ENCODE measurements around the gene NAA60.
A peak's percentile ranks its signal among the peaks of the same experiment; 100 is the strongest.
"Not testable (repeated sequence)": the region's sequence is repeated elsewhere in the genome, so short reads cannot be mapped to it uniquely, and the experiment has no call there.

- peak; percentile 46 for TF ChIP-seq CTCF (conservative IDR thresholded peaks at IDR 0.05; ENCODE audit: low read length)
- TF ChIP-seq EZH2phosphoT487 (IDR thresholded peaks at IDR 0.05; ENCODE audit: borderline replicate concordance), result not testable (repeated sequence)
Observed at GRCh38 chr16:3527216-3527829, 83.8 kb downstream of the NAA60 start.

All from Loucy (cell line).